Mucosa of stomach (tissue), 1 donor: ENCODE data around the gene KLHDC7A.

Experiments
- H3K27me3 ChIP-seq: one replicate; pipeline ENCODE4 v1.7.0; 2013; ENCODE audit warnings: mild to moderate bottlenecking, low read length; ENCODE audit not compliant: control insufficient read depth, insufficient read depth
- H3K36me3 ChIP-seq: one replicate; pipeline ENCODE4 v1.7.0; 2013; ENCODE audit warnings: low read length; ENCODE audit not compliant: control insufficient read depth, insufficient read depth
- H3K4me1 ChIP-seq: one replicate; pipeline ENCODE4 v1.7.0; 2013; ENCODE audit warnings: mild to moderate bottlenecking, low read length; ENCODE audit not compliant: control insufficient read depth, insufficient read depth
- H3K4me3 ChIP-seq: one replicate; pipeline ENCODE4 v1.7.0; 2013; ENCODE audit warnings: low read length
- H3K9ac ChIP-seq: one replicate; pipeline ENCODE4 v1.7.0; 2013; ENCODE audit warnings: mild to moderate bottlenecking, low read length, moderate library complexity
- H3K9me3 ChIP-seq: one replicate; pipeline ENCODE4 v1.7.0; 2013; ENCODE audit warnings: mild to moderate bottlenecking, low read length, moderate library complexity; ENCODE audit not compliant: control insufficient read depth
- donor health status: Pancreatic carcinoma.

KLHDC7A gene

DNA sequence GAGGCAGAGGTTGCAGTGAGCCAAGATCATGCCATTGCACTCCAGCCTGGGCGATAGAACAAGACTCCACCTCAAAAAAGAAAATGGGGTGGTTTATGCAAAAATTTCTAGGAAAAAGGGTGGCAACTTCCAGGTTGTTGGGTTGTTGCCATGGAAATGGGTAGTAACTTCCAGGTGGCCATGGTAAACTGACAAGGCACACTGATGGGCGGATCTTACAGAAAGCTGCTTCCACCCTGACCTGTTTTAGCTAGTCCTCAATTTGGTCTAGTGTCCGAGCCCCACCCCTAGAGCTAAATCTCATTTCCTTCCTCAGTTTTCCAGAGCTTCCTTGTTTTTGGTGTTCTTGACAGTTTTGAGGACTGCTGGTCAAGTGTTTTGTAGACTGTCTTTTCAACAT lies 13.6 kb downstream of the KLHDC7A start:
- H3K36me3 ChIP-seq: no peaks in the 10 kb centered on the region
- no peak overlapping the region for H3K9ac ChIP-seq
- H3K4me1 ChIP-seq: no peaks in the 10 kb centered on the region
- H3K27me3 ChIP-seq: peaks cover 5% of the 10 kb centered on the region
- no peaks in the 10 kb centered on the region for H3K9me3 ChIP-seq
- H3K4me3 ChIP-seq: no peak overlapping the region

DNA sequence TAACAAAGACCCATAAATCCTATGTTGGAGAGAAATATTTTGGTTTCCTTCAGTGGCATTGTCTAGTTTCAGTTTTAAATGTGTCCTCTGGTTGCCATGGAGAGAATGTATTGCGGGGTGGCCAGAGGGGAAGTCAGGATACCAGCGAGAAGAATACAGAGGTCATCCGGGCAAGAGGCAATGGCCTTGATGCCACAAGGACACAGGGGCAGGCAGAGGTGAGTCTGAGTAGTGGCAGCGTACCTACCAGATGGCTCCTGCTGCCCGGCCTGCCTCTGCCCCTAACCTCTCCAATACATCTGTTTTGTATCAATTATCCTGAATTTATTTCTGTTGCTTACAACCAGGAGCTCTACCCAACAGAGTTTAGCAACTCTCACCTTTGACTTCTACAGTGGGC lies 14.9 kb downstream of the KLHDC7A start:
- Histone ChIP-seq H3K9ac (no peak overlapping the region), H3K4me1 (no peaks in the 10 kb centered on the region), H3K27me3 (peaks cover 5% of the 10 kb centered on the region), H3K9me3 (no peaks in the 10 kb centered on the region), H3K4me3 (no peak overlapping the region), H3K36me3 (no peaks in the 10 kb centered on the region)

DNA sequence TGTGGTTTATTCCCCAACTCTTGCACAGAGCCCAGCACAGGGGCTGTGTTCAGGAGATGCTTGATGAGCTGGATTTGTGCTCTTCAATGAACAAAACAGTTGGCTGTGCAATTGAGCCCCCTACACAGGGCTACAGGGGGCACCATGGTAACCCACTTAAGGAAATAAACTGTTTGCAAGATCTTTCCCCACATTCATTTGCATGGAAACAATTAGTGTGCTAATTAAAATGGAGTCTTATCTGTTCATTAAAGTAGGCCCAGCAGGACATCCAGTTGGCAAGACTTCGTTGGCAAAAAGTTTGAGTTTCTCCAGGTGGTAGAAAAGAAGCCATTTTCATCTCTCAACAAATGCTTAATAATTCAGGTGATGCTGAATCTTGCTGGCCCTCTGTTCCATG lies 15.3 kb downstream of the KLHDC7A start:
- no peaks in the 10 kb centered on the region for H3K4me1 ChIP-seq
- no peaks in the 10 kb centered on the region for H3K36me3 ChIP-seq
- no peak overlapping the region for H3K9ac ChIP-seq
- no peaks in the 10 kb centered on the region for H3K9me3 ChIP-seq
- H3K27me3 ChIP-seq: peaks cover 5% of the 10 kb centered on the region
- H3K4me3 ChIP-seq: no peak overlapping the region

- H3K9me3 ChIP-seq: no peaks in the 10 kb centered on the region
- no peak overlapping the region for H3K4me3 ChIP-seq
- H3K27me3 ChIP-seq: peaks cover 5% of the 10 kb centered on the region
- no peaks in the 10 kb centered on the region for H3K4me1 ChIP-seq
- no peak overlapping the region for H3K9ac ChIP-seq
- H3K36me3 ChIP-seq: no peaks in the 10 kb centered on the region
Measured at GRCh38 chr1:18496497-18497235, 15.9 kb downstream of the KLHDC7A start.

DNA sequence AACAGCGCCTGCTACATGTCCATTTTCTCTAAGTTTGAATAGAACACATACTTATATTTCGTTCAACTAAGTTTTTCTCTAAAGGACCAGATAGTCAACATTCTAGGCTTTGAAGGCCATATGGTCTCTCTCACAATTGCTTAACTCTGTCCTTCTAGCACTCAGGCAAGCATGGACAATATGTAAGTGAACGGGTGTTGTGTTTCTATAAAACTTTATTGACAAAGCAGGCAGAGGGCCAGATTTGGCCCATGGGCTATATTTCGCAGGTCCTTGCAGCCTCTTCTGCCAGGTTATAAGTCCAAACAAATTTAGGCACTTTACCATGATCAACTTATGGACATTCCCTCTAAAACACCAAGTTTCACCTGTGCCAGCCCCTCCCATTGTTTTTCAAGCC lies 21.1 kb downstream of the KLHDC7A start:
- Histone ChIP-seq H3K9me3 (no peaks in the 10 kb centered on the region), H3K36me3 (no peaks in the 10 kb centered on the region), H3K4me1 (no peaks in the 10 kb centered on the region), H3K27me3 (no peaks in the 10 kb centered on the region), H3K9ac (no peak overlapping the region), H3K4me3 (no peak overlapping the region)

DNA sequence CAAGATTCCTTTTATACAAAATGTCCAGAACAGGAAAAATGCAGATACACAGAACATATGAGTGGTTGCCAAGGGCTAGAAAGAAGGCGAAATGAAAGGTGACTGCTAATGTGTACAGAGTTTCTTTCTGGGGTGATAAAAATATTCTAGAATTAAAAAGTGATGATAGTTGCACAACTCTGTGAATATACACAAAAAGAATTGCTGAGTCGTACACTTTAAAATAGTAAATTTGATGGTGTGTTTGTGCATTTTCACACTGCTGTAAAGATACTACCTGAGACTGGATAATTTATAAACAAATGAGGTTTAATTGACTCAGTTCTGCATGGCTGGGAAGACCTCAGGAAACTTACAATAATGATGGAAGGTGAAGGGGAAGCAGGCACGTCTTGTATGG lies 23.9 kb downstream of the KLHDC7A start:
- H3K4me3 ChIP-seq: no peak overlapping the region

DNA sequence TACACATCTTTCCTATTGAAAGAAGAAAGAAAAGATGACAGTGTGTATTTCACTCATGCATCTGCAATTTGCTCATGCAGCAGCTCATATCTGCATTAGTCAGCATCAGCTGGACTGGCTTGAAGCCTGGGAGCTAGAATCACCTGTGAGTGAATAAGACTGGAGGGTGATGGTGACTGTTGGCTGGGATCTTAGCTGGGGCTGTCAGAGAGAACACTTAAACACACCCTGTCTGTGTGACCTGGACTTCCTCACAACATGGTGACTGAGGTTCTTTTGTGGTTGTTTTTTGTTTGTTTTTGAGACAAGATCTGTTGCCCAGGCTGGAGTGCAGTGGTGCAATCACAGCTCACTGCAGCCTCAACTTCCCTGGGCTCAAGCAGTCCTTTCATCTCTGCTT lies 24.9 kb downstream of the KLHDC7A start:
- no peak overlapping the region for H3K9ac ChIP-seq
- H3K9me3 ChIP-seq: no peaks in the 10 kb centered on the region
- no peaks in the 10 kb centered on the region for H3K4me1 ChIP-seq
- no peaks in the 10 kb centered on the region for H3K36me3 ChIP-seq
- H3K4me3 ChIP-seq: no peak overlapping the region
- H3K27me3 ChIP-seq: no peaks in the 10 kb centered on the region

More for the DNA sequence above, 23.9 kb downstream of the KLHDC7A start:
- no peaks in the 10 kb centered on the region for H3K27me3 ChIP-seq
- no peaks in the 10 kb centered on the region for H3K36me3 ChIP-seq
- H3K9me3 ChIP-seq: no peaks in the 10 kb centered on the region
- H3K9ac ChIP-seq: no peak overlapping the region
- no peaks in the 10 kb centered on the region for H3K4me1 ChIP-seq

DNA sequence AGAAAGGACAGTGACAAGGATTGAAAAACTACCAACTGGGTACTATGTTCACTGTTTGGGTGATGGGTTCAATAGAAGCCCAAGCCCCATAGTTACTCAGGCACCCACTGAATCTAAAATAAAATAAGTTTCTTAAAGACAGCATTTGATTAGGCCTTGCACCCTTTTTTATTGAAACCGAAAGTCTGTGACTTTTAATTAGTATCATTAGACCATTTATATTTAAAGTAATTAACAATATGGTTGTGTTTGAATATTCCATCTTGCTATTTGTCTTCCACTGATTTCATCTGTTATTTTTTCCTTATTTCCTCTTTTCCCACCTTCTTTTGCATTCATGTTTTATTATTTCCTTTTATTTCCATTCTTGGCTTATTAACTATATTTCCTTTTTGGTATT lies 27.4 kb downstream of the KLHDC7A start:
- H3K4me3 ChIP-seq: no peak overlapping the region
- no peaks in the 10 kb centered on the region for H3K36me3 ChIP-seq
- H3K4me1 ChIP-seq: no peaks in the 10 kb centered on the region
- H3K27me3 ChIP-seq: no peaks in the 10 kb centered on the region
- H3K9ac ChIP-seq: no peak overlapping the region
- no peaks in the 10 kb centered on the region for H3K9me3 ChIP-seq

GRCh38 chr1:18511149-18511873 lies 30.6 kb downstream of the KLHDC7A start:
- H3K9me3 ChIP-seq: no peaks in the 10 kb centered on the region

DNA sequence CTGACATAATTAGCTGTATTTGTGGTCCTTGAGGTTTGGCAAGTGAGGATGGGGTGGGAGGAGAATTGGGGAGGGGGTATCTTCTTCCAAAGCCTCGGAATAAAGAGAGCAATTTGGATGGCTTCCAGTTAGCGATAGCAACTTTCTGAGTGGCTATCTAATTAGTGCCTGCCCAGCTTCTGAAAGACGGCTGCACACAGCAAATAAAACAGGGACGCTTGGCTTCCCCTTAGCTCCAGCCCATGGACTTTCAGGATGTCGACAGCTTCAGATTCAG lies 31.1 kb downstream of the KLHDC7A start:
- no peaks in the 10 kb centered on the region for H3K36me3 ChIP-seq
- no peaks in the 10 kb centered on the region for H3K27me3 ChIP-seq
- H3K4me3 ChIP-seq: no peak overlapping the region
- H3K9ac ChIP-seq: no peak overlapping the region
- peaks cover 10% of the 10 kb centered on the region for H3K4me1 ChIP-seq
- no peaks in the 10 kb centered on the region for H3K9me3 ChIP-seq

More at GRCh38 chr1:18511149-18511873, 30.6 kb downstream of the KLHDC7A start:
- peaks cover 10% of the 10 kb centered on the region for H3K4me1 ChIP-seq
- H3K27me3 ChIP-seq: no peaks in the 10 kb centered on the region
- no peak overlapping the region for H3K4me3 ChIP-seq
- no peak overlapping the region for H3K9ac ChIP-seq
- H3K36me3 ChIP-seq: no peaks in the 10 kb centered on the region

DNA sequence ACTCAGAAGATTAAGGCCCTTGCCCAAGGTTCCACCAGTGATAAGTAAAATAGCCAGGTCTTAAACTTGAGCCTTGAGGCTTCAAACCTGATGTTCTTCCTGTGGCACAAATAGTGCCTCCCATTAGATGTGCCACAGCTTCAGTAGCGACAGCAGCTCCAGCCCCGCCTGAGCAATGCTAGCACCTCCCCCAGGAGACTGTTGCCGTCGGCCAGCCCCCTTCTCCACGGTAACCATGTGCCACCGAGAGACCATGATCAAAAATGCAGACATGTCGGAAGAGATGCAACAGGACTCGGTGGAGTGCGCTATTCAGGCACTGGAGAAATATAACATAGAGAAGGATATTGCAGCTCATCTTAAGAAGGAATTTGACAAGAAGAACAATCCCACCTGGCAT lies 32.2 kb downstream of the KLHDC7A start:
- no peak overlapping the region for H3K4me3 ChIP-seq
- peaks cover 10% of the 10 kb centered on the region for H3K4me1 ChIP-seq
- no peaks in the 10 kb centered on the region for H3K27me3 ChIP-seq
- H3K9ac ChIP-seq: no peak overlapping the region
- no peaks in the 10 kb centered on the region for H3K36me3 ChIP-seq
- no peaks in the 10 kb centered on the region for H3K9me3 ChIP-seq

GRCh38 chr1:18513995-18514394 lies 33.3 kb downstream of the KLHDC7A start:
- Histone ChIP-seq H3K9me3 (no peaks in the 10 kb centered on the region), H3K36me3 (no peaks in the 10 kb centered on the region), H3K4me3 (no peak overlapping the region), H3K9ac (no peak overlapping the region), H3K27me3 (no peaks in the 10 kb centered on the region), H3K4me1 (peaks cover 10% of the 10 kb centered on the region)
